CD14-positive monocyte (primary cell): ENCODE results near the gene AGGF1. TPM values are rescaled to one million over a fixed set of nuclear protein-coding genes. Genes with fewer than 3 reads are reported as not detected.

Source experiments
- DNase-seq, 3 donors: peaks; one replicate each; pipeline ENCODE4 v3.0.0-alpha.2; 2011 to 2022
- H2AFZ ChIP-seq: 2 replicates; pipeline ENCODE4 v1.6.0; 2012; ENCODE audit warnings: mild to moderate bottlenecking, low read depth, low read length, inconsistent platforms; ENCODE audit not compliant: insufficient read depth, poor library complexity, severe bottlenecking
- H3K27ac ChIP-seq, 2 donors: 1 replicate in 1 of 2; 2 replicates in 1 of 2; pipeline ENCODE4 v1.5.1; 2012 to 2013; ENCODE audit warnings: low read length in 2 of 2, control low read depth in 1 of 2, inconsistent platforms in 1 of 2, low read depth in 1 of 2, mild to moderate bottlenecking in 1 of 2
- H3K27me3 ChIP-seq, 2 donors: one replicate each; pipeline versions ENCODE4 v1.6.0 to v1.6.1; 2011 to 2013; ENCODE audit warnings: low read length in 2 of 2; ENCODE audit not compliant: control insufficient read depth in 2 of 2, insufficient read depth in 2 of 2
- H3K36me3 ChIP-seq, 2 donors: replicated peaks in 1 of 2; 1 replicate in 1 of 2; 2 replicates in 1 of 2; pipeline versions ENCODE4 v1.5.1 to v1.6.1; 2012 to 2013; ENCODE audit warnings: low read length in 2 of 2, control low read depth in 1 of 2, inconsistent platforms in 1 of 2, mild to moderate bottlenecking in 1 of 2; ENCODE audit not compliant: insufficient read depth in 2 of 2, control insufficient read depth in 1 of 2
- H3K4me1 ChIP-seq, 2 donors: 1 replicate in 1 of 2; 2 replicates in 1 of 2; pipeline versions ENCODE4 v1.5.1 to v1.6.1; 2012 to 2013; ENCODE audit warnings: low read length in 2 of 2, control low read depth in 1 of 2, inconsistent platforms in 1 of 2, mild to moderate bottlenecking in 1 of 2, moderate library complexity in 1 of 2; ENCODE audit not compliant: insufficient read depth in 2 of 2, control insufficient read depth in 1 of 2
- H3K4me2 ChIP-seq: replicated peaks from 2 replicates; pipeline ENCODE3; 2012; ENCODE audit warnings: low read length, moderate library complexity, mild to moderate bottlenecking; ENCODE audit not compliant: poor library complexity, severe bottlenecking; ENCODE audit errors: extremely low read depth
- H3K4me3 ChIP-seq, 3 experiments: fragments of 200-600 bp in 1 of 3; sonication (generic) in 1 of 3; replicated peaks in 1 of 3; 1 replicate in 2 of 3; 2 replicates in 1 of 3; pipeline ENCODE4 v1.5.1; 2011 to 2013; ENCODE audit warnings: low read length in 3 of 3, mild to moderate bottlenecking in 3 of 3, control low read depth in 2 of 3, low read depth in 2 of 3, inconsistent platforms in 1 of 3, moderate library complexity in 1 of 3
- H3K79me2 ChIP-seq: 2 replicates; pipeline ENCODE4 v1.6.0; 2012; ENCODE audit warnings: mild to moderate bottlenecking, control low read depth, inconsistent platforms, low read length, moderate library complexity; ENCODE audit not compliant: insufficient read depth
- H3K9ac ChIP-seq: 2 replicates; pipeline ENCODE4 v1.6.0; 2017; ENCODE audit warnings: low read length, mild to moderate bottlenecking; ENCODE audit not compliant: insufficient read depth, poor library complexity, severe bottlenecking
- H3K9me3 ChIP-seq, 2 donors: replicated peaks in 1 of 2; 1 replicate in 1 of 2; 2 replicates in 1 of 2; pipeline versions ENCODE4 v1.5.1 to v1.6.1; 2012 to 2013; ENCODE audit warnings: low read length in 2 of 2, control low read depth in 1 of 2; ENCODE audit not compliant: control insufficient read depth in 1 of 2, insufficient read depth in 1 of 2
- H4K20me1 ChIP-seq: 2 replicates; pipeline ENCODE4 v1.6.0; 2012; ENCODE audit warnings: mild to moderate bottlenecking, low read length, control low read depth, moderate library complexity; ENCODE audit not compliant: insufficient read depth
- H3K27ac Mint-ChIP-seq, 7 donors: one replicate each; pipeline ENCODE4 v1.8.0; 2020; ENCODE audit warnings: mild to moderate bottlenecking in 7 of 7, mixed read lengths in 7 of 7, moderate library complexity in 6 of 7, inconsistent platforms in 2 of 7
- H3K27me3 Mint-ChIP-seq, 3 donors: one replicate each; pipeline ENCODE4 v1.8.0; 2021 to 2022; ENCODE audit warnings: low read depth in 3 of 3, mild to moderate bottlenecking in 3 of 3, mixed read lengths in 3 of 3, moderate library complexity in 3 of 3, inconsistent platforms in 1 of 3
- H3K36me3 Mint-ChIP-seq, 2 donors: one replicate each; pipeline ENCODE4 v1.8.0; 2020; ENCODE audit warnings: mixed read lengths in 2 of 2, inconsistent platforms in 1 of 2, mild to moderate bottlenecking in 1 of 2
- H3K4me1 Mint-ChIP-seq: one replicate; pipeline ENCODE4 v1.8.0; 2020; ENCODE audit warnings: mild to moderate bottlenecking, mixed read lengths
- H3K4me3 Mint-ChIP-seq, 2 donors: one replicate each; pipeline ENCODE4 v1.8.0; 2020; ENCODE audit warnings: mild to moderate bottlenecking in 2 of 2, mixed read lengths in 2 of 2, moderate library complexity in 1 of 2
- H3K9me3 Mint-ChIP-seq, 7 donors: one replicate each; pipeline ENCODE4 v1.8.0; 2020 to 2022; ENCODE audit warnings: mixed read lengths in 7 of 7, mild to moderate bottlenecking in 6 of 7, moderate library complexity in 6 of 7, inconsistent platforms in 2 of 7
- CTCF ChIP-seq: fragments of 200-600 bp; IDR thresholded peaks from one replicate; pipeline ENCODE4 v1.8.0; 2022; ENCODE audit warnings: antibody characterized with exemption, mild to moderate bottlenecking
- WGBS: methylation state at CpG from one replicate; pipeline ENCODE4 v1.1.5; 2013; ENCODE audit warnings: missing lambda C conversion rate; ENCODE audit not compliant: insufficient coverage; 5-methylcytosine and 5-hydroxymethylcytosine counted together
- intact Hi-C, 2 donors: fragments of 100-400 bp; cut with micrococcal nuclease; formaldehyde crosslinking; loops; one replicate each; pipeline versions ENCODE4 v1.15.0 to v1.15.1; 2023
- polyA plus RNA-seq, 3 donors: library from polyadenylated mRNA; depleted of rRNA in 1 of 3; unstranded in 2 of 3; stranded (reverse) in 1 of 3; fragments of 300-500 nt in 2 of 3; fragments of >200 nt in 1 of 3; fragmentation: Illumina TruSeq in 2 of 3; gene quantifications; 1 replicate in 2 of 3; 2 replicates in 1 of 3; pipeline ENCODE4 v1.2.3, GENCODE V29; 2012 to 2021

The AGGF1 gene
- polyA plus RNA-seq, 3 donors = 8.0 to 21.9 (median 13.0) TPM

GRCh38 chr5:77010243-77010642 lies 20.0 kb upstream of the AGGF1 start:
- no peak overlapping the region for H3K9ac ChIP-seq
- Mint-ChIP-seq H3K36me3 (no peaks in the 10 kb centered on the region), H3K27ac (no peak overlapping the region), H3K4me3 (no peak overlapping the region), H3K27me3 (peaks cover 0 to 2% (median 0%) of the 10 kb centered on the region in 3 donors), H3K4me1 (no peaks in the 10 kb centered on the region), H3K9me3 (peaks cover 0 to 4% (median 0%) of the 10 kb centered on the region in 7 donors)
- no peak overlapping the region for H3K4me3 ChIP-seq
- H4K20me1 ChIP-seq = no peaks in the 10 kb centered on the region
- no peak overlapping the region for H3K27ac ChIP-seq
- TF ChIP-seq CTCF = no peak
- no peaks in the 10 kb centered on the region for H3K36me3 ChIP-seq
- DNase-seq = no peak
- H2AFZ ChIP-seq = no peak overlapping the region
- no peak overlapping the region for H3K4me2 ChIP-seq
- H3K9me3 ChIP-seq = no peaks in the 10 kb centered on the region
- no peaks in the 10 kb centered on the region for H3K79me2 ChIP-seq
- intact Hi-C loops = loop anchor here in 1 of 2 donors (10.0 kb wide), 1 partner anchor 145 kb away; no protein-coding TSS in a partner anchor
- WGBS = no CpG with 5 or more reads among the region's 5 CpGs
- no peaks in the 10 kb centered on the region for H3K4me1 ChIP-seq
- no peaks in the 10 kb centered on the region for H3K27me3 ChIP-seq

GRCh38 chr5:77011498-77011897 lies 18.7 kb upstream of the AGGF1 start:
- H3K4me1 ChIP-seq = no peaks in the 10 kb centered on the region
- intact Hi-C loops = loop anchor here in 1 of 2 donors (10.0 kb wide), 1 partner anchor 147 kb away; no protein-coding TSS in a partner anchor
- no peak for TF ChIP-seq CTCF
- no peaks in the 10 kb centered on the region for H3K27me3 ChIP-seq
- Mint-ChIP-seq H3K9me3 (peaks cover 0 to 4% (median 0%) of the 10 kb centered on the region in 7 donors), H3K27ac (no peak overlapping the region), H3K27me3 (peaks cover 0 to 2% (median 0%) of the 10 kb centered on the region in 3 donors), H3K4me3 (no peak overlapping the region), H3K4me1 (no peaks in the 10 kb centered on the region), H3K36me3 (no peaks in the 10 kb centered on the region)
- no peak overlapping the region for H3K27ac ChIP-seq
- no peaks in the 10 kb centered on the region for H3K36me3 ChIP-seq
- H2AFZ ChIP-seq = no peak overlapping the region
- H3K4me3 ChIP-seq = no peak overlapping the region
- no peak for DNase-seq
- H3K9ac ChIP-seq = no peak overlapping the region
- 98% methylated on average over 5 of the region's 5 CpGs for WGBS
- H3K9me3 ChIP-seq = no peaks in the 10 kb centered on the region
- no peak overlapping the region for H3K4me2 ChIP-seq
- no peaks in the 10 kb centered on the region for H3K79me2 ChIP-seq
- H4K20me1 ChIP-seq = no peaks in the 10 kb centered on the region
